Stimulated activated CD4-positive, alpha-beta T cell treated with anti-CD3 and anti-CD28 coated beads, TNF-alpha, amount 100 ng/mL, for 4 hours (primary cell): ENCODE measurements around the gene IL6ST.
"Not testable (repeated sequence)": the region's sequence is repeated elsewhere in the genome, so short reads cannot be mapped to it uniquely, and the experiment has no call there.

Experiments
- DNase-seq, 3 experiments: peaks; one replicate each; pipeline ENCODE4 v3.0.0-alpha.2; 2020; ENCODE audit warnings: low read depth in 3 of 3

Gene IL6ST

DNA sequence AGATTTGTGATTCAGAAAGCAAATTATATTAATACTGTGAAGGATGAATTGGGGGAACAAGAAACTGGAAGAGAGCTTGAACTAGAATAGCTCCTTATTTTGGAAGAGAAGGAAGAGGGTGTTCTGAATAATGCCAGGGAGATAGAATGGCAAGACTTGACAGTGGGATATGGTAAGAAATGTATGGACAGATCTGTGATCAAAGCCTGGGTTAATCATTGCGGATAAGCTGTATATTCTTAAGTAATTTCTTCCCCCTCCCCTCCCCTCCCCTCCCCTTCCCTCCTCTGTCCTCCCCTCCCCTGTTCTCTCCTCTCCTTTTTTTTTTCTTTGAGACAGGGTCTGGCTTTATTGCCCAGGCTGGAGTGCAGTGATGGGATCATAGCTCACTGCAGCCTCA is 10.1 kb upstream of the IL6ST start:
- DNase-seq = no peak

GRCh38 chr5:56003679-56004078 is 8.9 kb upstream of the IL6ST start:
- no peak for DNase-seq

DNA sequence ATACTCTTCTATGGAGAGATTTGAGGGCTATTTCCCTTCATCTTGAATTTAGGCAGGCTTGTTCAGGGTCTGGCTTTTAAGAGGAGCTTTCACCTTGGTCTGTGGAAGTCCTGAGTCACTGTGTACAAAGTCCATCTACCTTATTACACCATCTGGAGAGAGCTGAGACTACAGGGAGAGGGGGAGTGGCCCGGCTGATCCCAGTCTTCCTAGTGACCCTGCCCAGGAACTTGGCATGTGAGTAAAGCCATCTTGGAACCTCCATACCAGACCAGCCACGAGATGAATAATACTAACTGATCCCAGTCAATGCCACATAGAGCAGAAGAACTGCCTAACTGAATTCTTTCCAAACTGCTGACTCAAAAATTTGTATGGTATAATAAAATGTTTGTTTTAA is 8.4 kb upstream of the IL6ST start:
- DNase-seq = no peak

DNA sequence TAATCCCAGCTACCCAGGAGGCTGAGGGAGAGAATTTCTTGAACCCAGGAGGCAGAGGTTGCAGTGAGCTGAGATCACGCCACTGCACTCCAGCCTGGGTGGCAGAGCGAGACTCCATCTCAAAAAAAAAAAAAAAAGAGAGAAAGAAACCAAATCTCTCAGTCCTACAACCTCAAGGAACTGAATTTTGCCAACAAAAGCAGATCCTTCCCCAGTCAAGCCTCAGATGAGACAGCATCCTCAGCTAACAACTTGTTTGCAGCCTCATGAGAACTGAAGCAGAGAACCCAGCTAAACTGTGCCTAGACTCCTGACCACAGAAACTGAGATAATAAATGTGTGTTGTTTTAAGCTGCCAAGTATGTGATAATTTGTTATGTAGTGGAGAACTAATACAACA is 7.5 kb upstream of the IL6ST start:
- DNase-seq = no peak

DNA sequence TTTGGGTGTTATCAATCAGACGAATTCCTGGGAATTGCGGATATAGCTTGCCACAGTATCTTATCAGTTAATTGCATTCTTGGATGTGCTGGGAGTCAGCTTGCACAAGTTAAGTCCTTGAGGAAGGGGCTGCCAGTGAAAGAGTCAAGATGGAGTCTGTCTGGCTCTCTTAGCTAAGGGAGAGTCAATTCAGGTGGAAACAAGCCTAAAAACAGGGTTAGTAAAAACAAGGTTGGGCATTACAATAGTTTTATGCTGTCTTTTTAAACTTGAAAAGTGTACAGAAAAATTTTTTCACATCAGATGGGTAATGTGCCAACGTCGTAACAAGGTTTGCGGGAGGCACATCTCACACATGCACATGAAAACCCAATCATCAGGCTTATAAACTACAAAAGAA is 5.5 kb upstream of the IL6ST start:
- DNase-seq = not testable (repeated sequence)

DNA sequence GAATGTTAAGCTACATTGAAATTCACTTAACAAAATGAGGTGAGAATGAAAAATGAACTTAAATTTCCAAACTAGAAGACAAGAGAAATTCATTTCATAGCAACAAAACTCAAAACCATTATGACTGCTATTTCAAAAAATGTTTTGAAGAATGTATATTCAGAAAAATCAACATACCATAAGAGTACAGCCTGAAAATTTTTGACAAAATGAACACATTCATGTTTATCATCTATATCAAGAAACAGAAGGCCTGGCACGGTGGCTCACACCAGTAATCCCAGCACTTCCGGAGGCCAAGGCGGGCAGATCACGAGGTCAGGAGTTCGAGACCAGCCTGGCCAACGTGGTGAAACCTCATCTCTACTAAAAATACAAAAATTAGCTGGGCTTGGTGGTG is 4.2 kb upstream of the IL6ST start:
- no peak for DNase-seq

DNA sequence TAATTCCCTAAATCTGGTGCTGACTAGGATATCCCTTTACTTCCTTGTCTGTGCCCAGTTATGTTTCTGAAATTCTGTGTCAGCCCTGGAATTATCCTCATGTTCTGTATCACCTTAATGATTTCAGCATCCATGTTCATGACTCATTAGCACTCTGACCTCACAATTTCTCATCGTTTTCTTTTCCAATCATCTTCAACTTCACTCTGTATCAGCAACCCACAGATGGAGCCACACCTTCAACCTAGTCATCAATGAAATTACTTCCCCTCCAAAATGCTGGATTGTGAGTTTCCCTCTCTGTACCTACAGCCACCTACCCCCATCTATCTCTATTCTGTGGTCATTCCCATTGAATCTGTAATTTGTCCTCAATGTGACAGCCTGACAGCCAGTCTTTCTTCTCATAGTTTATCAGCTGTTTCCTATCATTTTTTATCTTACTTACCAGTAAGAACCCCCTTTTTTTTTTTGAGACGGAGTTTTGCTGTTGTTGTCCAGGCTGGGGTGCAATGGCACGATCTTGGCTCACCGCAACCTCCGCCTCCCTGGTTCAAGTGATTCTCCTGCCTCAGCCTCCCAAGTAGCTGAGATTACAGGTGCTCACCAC is 3.1 kb upstream of the IL6ST start:
- no peak for DNase-seq

DNA sequence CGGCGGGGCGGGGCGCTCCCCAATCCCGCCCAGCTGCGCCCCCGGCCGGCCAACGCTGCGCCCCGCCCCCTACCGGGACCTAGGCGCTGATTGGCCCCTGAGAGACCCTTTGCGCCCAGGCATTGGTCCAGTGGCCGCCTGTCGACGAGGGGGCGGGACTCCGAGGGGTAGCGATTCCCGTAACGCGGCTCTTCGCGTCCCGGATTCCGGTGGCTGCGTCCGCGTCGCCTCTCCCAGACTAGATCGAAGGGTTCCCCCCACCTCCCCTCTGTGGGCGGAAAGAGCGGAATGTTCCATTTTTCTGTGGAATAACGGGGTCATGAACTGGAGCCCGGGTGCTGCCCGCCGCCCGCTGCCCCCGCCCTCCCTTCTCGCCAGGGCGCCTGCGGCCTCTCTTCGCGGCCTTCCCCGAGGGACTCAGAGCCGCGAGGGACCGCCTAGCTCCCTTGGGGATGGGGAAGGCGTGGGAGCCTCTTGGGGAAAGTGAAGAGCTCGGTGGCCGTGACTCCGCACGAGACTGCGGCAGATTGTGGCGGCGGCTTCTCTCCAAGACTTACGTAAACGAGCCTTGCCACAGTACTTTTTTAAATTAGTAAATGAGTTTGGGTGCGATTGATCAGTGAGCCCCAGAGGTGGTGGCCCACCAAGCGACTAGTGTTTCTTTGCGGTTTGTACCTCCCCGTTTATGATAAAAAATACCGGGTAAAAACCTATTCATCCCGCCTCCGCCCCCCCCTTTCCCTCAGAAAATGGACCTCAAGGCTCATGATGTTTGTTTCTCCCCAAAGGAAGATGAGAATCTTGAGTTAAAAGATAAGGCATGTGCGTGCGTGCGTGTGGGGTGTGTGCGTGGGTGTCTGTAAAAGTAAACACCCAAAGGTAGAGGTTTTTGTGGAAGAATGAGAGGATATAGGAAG is 493 bp upstream of the IL6ST start:
- DNase-seq = peak; percentile 92 to 96 (median 94)

DNA sequence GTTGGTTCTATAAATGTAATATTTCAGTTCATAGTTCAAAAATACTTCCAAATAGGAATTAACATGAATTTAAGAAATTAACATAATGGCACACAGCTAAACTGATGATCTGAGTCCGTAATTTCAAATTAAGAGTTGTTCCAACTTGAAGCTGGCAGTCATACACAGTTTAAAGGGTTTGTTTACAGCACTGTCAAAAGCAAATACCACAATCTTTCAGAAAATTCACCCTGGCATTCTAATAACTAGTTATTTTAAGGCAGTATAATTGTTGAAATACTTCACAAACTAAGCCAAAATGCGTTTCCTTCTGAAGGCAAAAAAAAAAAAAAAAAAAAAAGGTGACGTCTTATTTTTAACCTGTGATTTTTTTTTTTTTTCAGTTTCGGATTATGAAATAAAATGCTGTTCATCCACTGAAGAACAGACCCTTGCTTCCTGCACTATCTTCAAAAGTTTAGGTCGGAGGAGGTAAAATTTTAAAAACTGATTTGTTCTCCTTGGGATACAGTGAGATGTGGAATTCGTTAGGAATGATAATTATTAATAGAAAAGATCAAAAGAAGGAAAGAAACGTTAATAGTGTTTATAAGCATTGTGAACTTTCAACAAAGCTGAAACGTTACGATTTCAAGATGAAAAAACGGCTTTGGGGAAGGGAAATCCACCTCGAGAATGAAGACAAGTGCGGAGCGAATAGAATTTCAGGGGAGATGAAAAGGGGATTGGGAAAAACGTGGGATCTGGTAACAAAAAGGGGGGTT is 850 bp downstream of the IL6ST start:
- no peak for DNase-seq

GRCh38 chr5:55993013-55993412 is 1.8 kb downstream of the IL6ST start:
- no peak for DNase-seq

DNA sequence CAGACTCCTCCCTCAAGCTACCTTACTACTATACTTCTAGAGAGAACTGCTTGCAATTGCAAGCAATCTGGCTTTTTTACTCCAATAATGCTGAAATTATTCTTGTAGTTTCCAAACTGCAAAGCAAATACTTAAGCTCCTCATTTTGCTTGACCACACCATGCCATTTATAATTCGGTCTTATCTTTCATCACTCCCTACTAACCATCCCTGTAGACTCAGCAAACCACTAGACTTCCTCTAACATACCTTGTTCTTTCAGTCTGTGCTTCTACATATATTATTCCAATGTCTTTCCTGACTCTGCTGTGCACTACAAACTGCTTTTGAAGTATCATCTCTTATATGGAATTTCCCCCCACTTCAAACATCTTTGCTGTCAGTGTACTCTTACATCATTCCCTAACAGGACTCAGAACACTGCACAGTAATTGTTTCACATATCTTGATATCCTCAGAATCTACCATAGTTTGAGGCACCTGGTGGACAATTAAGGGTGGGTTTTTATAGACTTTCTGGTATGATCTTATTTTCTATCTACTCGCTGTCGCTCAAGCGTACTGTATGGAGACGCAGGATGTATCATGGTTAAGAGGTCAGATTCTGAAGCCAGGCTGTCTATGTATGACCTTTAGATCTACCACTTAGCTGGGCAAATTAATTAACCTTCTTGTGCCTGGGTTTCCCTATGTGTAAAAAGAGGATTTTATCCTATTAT is 2.8 kb downstream of the IL6ST start:
- DNase-seq = no peak

DNA sequence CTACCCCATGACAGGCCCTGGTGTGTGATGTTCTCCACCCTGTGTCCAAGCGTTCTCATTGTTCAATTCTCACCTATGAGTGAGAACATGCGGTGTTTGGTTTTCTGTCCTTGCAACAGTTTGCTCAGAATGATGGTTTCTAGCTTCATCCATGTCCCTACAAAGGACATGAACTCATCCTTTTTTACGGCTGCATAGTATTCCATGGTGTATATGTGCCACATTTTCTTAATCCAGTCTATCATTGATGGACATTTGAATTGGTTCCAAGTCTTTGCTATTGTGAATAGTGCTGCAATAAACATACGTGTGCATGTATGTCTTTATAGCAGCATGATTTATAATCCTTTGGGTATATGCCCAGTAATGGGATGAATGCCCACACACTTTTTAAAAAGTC is 3.9 kb downstream of the IL6ST start:
- DNase-seq = not testable (repeated sequence)

GRCh38 chr5:55989860-55990259 is 4.9 kb downstream of the IL6ST start:
- no peak for DNase-seq

DNA sequence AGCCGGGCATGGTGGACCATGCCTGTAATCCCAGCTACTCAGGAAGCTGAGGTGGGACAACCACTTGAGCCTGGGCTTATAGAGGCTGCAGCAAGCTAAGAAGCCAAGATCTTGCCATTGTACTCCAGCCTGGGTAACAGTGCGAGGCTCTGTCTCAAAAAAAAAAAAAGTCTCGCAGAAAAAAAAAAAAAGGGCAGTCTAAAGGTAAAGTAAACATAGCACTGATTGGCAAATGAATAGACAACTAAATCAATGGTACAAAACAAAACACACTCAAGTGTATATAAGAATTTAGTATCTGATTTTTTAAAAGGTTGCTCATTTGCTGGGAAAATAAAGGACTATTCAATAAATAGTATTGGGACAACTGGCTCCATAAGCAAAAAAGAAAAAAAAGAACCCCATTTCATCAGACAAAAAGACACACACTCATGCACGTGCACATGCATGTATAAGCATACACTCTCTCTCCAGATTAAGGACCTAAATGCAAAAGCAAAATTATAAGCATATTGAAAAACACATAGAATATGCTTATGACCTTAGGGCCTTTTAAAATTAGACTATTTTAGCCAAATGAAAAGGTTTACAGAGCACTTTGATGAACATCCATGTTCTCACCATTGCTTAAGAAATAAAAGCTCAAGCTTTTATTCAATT is 5.7 kb downstream of the IL6ST start:
- DNase-seq = no peak

- not testable (repeated sequence) for DNase-seq
Observed at GRCh38 chr5:55988428-55988827, 6.3 kb downstream of the IL6ST start.

DNA sequence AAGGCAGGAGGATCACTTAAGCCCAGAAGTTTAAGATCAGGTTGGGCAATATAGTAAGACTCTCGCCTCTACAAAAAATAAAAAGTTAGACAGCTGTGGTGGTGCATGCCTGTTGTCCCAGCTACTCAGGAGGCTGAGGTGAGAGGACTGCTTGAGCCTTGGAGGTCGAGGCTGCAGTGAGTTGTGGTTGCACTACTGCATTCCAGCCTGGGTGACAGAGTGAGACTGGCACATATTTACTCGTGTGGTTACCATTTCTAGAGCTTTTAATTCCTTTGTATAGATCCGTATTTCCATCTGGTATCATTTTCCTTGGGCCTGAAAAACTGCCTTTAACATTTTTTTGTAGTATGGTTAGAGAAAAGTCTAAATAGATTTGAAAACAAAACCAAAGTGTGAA is 7.8 kb downstream of the IL6ST start:
- no peak for DNase-seq

DNA sequence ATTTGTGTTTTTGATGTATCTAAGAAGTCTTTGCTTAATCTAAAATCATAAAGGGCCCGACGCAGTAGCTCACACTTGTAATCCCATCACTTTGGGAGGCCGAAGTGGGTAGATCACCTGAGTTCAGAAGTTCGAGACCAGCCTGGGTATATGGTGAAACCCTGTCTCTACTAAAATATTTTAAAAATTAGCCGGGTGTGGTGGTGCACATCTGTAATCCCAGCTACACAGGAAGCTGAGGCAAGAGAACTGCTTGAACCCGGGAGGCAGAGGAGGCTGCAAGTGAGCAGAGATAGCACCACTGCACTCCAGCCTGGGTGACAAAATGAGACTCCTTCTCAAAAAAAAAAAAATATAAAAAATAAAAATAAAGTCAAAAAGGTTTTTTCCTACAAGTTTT is 9.6 kb downstream of the IL6ST start:
- DNase-seq = no peak

DNA sequence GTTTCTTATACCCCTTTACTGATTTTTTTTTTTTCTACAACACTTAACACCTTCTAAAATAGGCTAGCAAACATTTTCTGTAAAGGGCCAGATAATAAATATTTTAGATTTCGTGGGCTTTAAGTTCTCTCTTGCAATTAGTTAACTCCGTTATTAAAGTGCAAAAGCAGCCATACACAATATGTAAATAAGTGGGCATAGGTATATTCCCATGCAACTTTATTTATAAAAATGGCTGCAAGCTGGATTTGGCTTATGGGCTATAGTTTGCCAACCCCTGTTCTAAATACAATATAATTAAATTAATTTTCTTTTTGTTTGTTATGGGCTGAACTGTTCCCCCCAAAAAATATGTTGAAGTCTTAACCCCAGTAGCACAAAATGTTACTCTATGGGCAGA is 10.8 kb downstream of the IL6ST start:
- DNase-seq = no peak

DNA sequence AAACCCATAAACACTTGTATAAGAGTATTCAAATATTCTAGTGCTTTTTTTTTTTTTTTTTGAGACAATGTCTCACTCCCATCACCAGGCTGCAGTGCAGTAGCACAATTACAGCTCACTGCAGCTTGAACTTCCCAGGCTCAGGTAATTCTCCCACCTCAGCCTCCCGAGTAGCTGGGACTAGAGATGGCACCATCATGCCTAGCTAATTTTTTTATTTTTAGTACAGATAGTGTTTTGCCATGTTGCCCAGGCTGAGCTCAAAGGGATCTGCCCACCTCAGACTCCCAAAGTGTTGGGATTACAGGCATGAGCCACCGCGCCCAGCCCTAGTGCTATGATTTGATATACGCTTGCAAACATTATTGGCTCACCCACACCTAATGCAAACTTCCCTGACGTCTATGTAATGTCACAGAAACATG is 11.8 kb downstream of the IL6ST start:
- no peak for DNase-seq

GRCh38 chr5:55973296-55973695 is 21.5 kb downstream of the IL6ST start:
- DNase-seq = no peak

- no peak for DNase-seq
Observed at GRCh38 chr5:55969956-55970355, 24.8 kb downstream of the IL6ST start.
